OCI-LY3 (cell line): Measurements from ENCODE around the gene TPK1.
A peak's percentile ranks its signal among the peaks of the same experiment; 100 is the strongest.

Source experiments
- H2AFZ ChIP-seq: fragments of 200-600, 300-600 bp; shearing (Covaris generic); 2 replicates; pipeline ENCODE4 v1.6.0; 2014; ENCODE audit warnings: antibody characterized with exemption, low read depth, low read length
- H3K27ac ChIP-seq: fragments of 200-600, 300-600 bp; sonication (generic); 2 replicates; pipeline ENCODE4 v1.5.1; 2014; ENCODE audit warnings: mild to moderate bottlenecking, low read length, moderate library complexity, mixed read lengths
- H3K27me3 ChIP-seq: fragments of 200-600, 300-600 bp; sonication (generic); 2 replicates; pipeline ENCODE4 v1.6.1; 2014; ENCODE audit warnings: low read depth, low read length, mixed read lengths
- H3K36me3 ChIP-seq: fragments of 200-600, 300-600 bp; sonication (generic); replicated peaks from 2 replicates; pipeline ENCODE3; 2014; ENCODE audit warnings: low read depth, low read length, mixed read lengths
- H3K4me1 ChIP-seq: fragments of 300-600, 200-600 bp; sonication (generic); 2 replicates; pipeline ENCODE4 v1.6.1; 2014; ENCODE audit warnings: low read length, mixed read lengths
- H3K4me2 ChIP-seq: fragments of 200-600, 300-600 bp; sonication (generic); 2 replicates; pipeline ENCODE4 v1.6.1; 2014; ENCODE audit warnings: low read length, mixed read lengths
- H3K4me3 ChIP-seq: fragments of 300-600, 200-600 bp; sonication (generic); 2 replicates; pipeline ENCODE4 v1.5.1; 2014; ENCODE audit warnings: antibody characterized with exemption, mild to moderate bottlenecking, low read length, moderate library complexity
- H3K79me2 ChIP-seq: fragments of 300-600, 200-600 bp; shearing (Covaris generic); 2 replicates; pipeline ENCODE4 v1.6.1; 2014; ENCODE audit warnings: mild to moderate bottlenecking, low read length, mixed read lengths
- H3K9ac ChIP-seq: fragments of 300-600, 200-600 bp; shearing (Covaris generic); 2 replicates; pipeline ENCODE4 v1.6.0; 2014; ENCODE audit warnings: mild to moderate bottlenecking, low read length, moderate library complexity
- H3K9me3 ChIP-seq: fragments of 200-600, 300-600 bp; shearing (Covaris generic); 2 replicates; pipeline ENCODE4 v1.6.1; 2014; ENCODE audit warnings: low read length, mixed read lengths; ENCODE audit not compliant: insufficient read depth
- H4K20me1 ChIP-seq: fragments of 200-600, 300-600 bp; sonication (generic); 2 replicates; pipeline ENCODE4 v1.6.1; 2016; ENCODE audit warnings: low read length, mixed read lengths; ENCODE audit not compliant: insufficient read depth
- EZH2phosphoT487 ChIP-seq: fragments of 200-600 bp; shearing (Covaris generic); IDR thresholded peaks from 2 replicates; pipeline ENCODE4 v1.6.1; 2018; ENCODE audit warnings: antibody characterized with exemption, mixed run types, low read depth
- TF ChIP-seq, protein P1 (sequence below): fragments of 200-600, 300-600 bp; sonication (generic); IDR thresholded peaks from 2 replicates; pipeline ENCODE4 v1.5.1; 2014; ENCODE audit warnings: antibody characterized with exemption, low read length, low read depth

TPK1 gene

DNA sequence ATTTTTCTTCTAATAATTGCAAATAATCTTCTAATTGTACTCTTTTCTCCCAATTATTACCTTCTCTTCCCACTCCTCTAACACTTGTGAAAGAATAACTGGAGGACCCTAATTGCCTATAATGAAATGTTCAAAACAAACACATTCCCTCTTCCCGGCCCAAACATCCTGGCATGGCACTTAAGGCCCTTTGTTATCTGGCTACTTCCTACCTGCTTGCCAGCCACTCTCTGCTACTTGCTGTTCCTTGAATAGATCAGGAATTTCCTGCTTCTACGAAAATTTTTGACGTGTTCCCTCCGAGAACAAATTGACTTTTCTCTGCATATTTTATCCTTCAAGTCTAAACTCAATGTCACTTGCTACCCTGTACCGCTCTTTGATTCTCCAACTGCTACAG, 376.2 kb downstream of the TPK1 start:
- Histone ChIP-seq H3K9me3 (no peaks in the 10 kb centered on the region), H4K20me1 (no peaks in the 10 kb centered on the region), H3K9ac (no peak overlapping the region), H2AFZ (no peak overlapping the region), H3K4me1 (no peaks in the 10 kb centered on the region), H3K36me3 (no peaks in the 10 kb centered on the region), H3K27ac (no peak overlapping the region), H3K4me2 (no peak overlapping the region), H3K27me3 (no peaks in the 10 kb centered on the region), H3K79me2 (no peaks in the 10 kb centered on the region), H3K4me3 (no peak overlapping the region)
- no peak for TF ChIP-seq EZH2phosphoT487

DNA sequence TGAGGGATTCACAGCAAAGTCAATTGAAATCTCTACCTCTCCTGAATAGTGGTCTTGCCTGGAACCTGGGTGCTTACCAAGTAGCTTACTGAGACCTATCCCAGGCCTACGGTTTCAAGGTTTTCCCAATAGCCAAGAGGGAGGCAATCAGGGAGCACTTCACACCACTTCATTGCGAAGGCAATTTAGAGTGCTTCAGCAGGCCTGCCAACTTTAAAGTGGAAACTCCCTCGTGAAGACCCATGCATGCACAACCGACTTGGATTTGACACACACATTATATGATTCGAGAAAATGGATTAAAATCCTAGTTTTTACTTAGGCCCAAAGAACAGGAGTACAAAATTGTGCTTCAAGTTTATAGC, 380.8 kb downstream of the TPK1 start:
- Histone ChIP-seq H2AFZ (no peak overlapping the region), H3K9ac (no peak overlapping the region)
- TF ChIP-seq, protein P1, sequence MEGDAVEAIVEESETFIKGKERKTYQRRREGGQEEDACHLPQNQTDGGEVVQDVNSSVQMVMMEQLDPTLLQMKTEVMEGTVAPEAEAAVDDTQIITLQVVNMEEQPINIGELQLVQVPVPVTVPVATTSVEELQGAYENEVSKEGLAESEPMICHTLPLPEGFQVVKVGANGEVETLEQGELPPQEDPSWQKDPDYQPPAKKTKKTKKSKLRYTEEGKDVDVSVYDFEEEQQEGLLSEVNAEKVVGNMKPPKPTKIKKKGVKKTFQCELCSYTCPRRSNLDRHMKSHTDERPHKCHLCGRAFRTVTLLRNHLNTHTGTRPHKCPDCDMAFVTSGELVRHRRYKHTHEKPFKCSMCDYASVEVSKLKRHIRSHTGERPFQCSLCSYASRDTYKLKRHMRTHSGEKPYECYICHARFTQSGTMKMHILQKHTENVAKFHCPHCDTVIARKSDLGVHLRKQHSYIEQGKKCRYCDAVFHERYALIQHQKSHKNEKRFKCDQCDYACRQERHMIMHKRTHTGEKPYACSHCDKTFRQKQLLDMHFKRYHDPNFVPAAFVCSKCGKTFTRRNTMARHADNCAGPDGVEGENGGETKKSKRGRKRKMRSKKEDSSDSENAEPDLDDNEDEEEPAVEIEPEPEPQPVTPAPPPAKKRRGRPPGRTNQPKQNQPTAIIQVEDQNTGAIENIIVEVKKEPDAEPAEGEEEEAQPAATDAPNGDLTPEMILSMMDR = no peak
- no peak for TF ChIP-seq EZH2phosphoT487

DNA sequence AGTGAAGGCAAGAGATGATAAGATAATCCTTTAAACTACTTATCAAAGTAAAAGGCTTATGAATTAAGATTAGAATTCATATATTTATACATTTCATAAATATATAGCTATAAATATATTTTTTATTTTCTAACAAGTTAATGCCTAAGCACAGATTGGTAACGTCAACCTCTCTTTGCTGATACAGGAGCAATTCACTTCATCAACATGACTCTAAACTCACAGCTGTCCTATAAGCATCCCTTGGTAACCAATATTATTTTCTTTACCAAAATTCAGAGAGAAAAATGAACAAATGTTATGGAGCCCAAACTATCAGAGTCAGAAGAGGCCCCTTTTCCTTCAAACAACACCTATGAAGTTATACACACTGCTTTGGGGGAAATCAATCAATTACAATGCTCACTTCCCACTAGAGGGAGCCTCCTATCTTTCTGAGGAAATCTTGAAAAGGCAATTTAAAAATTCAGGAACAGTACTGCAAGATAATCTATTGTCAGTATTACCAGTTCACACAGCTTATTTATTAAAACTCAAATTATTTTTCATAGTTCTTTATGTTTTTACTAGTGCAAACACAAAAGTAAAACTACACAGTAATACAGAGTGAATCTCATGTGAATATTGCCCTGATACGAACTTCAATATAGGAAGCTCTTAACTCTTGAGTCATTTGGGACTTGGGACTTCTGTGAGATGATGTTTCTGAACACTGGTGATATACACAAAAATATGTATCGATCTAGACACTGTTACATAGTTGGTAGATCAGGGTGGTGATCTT, 381.4 kb downstream of the TPK1 start:
- no peaks in the 10 kb centered on the region for H3K79me2 ChIP-seq
- no peak overlapping the region for H2AFZ ChIP-seq
- H3K27ac ChIP-seq = no peak overlapping the region
- no peaks in the 10 kb centered on the region for H3K36me3 ChIP-seq
- no peak overlapping the region for H3K9ac ChIP-seq
- no peaks in the 10 kb centered on the region for H3K4me1 ChIP-seq
- TF ChIP-seq EZH2phosphoT487 = no peak
- TF ChIP-seq, protein P1 = peak; percentile 39
- H3K27me3 ChIP-seq = no peaks in the 10 kb centered on the region
- no peak overlapping the region for H3K4me2 ChIP-seq
- H3K9me3 ChIP-seq = no peaks in the 10 kb centered on the region
- H3K4me3 ChIP-seq = no peak overlapping the region
- H4K20me1 ChIP-seq = no peaks in the 10 kb centered on the region

More for the DNA sequence above, 380.8 kb downstream of the TPK1 start:
- Histone ChIP-seq H3K9me3 (no peaks in the 10 kb centered on the region), H3K4me1 (no peaks in the 10 kb centered on the region), H4K20me1 (no peaks in the 10 kb centered on the region), H3K27ac (no peak overlapping the region), H3K79me2 (no peaks in the 10 kb centered on the region), H3K4me3 (no peak overlapping the region), H3K36me3 (no peaks in the 10 kb centered on the region), H3K27me3 (no peaks in the 10 kb centered on the region), H3K4me2 (no peak overlapping the region)

DNA sequence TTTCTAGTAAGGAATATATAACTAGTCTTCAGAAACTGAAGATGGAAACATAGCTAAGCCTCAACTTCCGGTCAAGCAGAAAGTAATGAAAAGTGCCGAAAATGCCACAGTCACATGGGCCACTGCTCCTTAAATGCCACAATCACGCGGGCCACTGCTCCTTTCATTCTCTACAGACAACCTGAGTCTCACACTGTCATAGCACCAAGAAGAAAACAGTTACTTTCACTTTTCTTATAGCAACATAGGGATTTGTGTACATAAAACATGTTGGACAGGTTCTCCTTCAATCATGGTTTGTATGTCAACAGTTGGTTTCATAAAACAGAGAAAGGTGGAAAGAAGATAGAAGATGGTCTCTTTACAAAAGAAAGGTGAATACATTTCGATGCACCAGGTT, 383.8 kb downstream of the TPK1 start:
- no peak overlapping the region for H3K4me3 ChIP-seq
- no peak overlapping the region for H3K4me2 ChIP-seq
- no peaks in the 10 kb centered on the region for H3K9me3 ChIP-seq
- TF ChIP-seq, protein P1 = no peak
- no peak for TF ChIP-seq EZH2phosphoT487
- H3K79me2 ChIP-seq = no peaks in the 10 kb centered on the region
- no peak overlapping the region for H3K27ac ChIP-seq
- no peaks in the 10 kb centered on the region for H3K27me3 ChIP-seq
- H3K9ac ChIP-seq = no peak overlapping the region
- H3K4me1 ChIP-seq = no peaks in the 10 kb centered on the region
- H2AFZ ChIP-seq = no peak overlapping the region
- no peaks in the 10 kb centered on the region for H3K36me3 ChIP-seq
- H4K20me1 ChIP-seq = no peaks in the 10 kb centered on the region
